Measurements from ENCODE around the gene GARIN1A.

Gene GARIN1A

GRCh38 chr7:128718967-128719642, 47.0 kb downstream of the GARIN1A start:
- DNase-seq (ENCODE audit: low read depth in 2 of 2), result no peak

- DNase-seq (ENCODE audit: low read depth in 2 of 2), result no peak
Observed at GRCh38 chr7:128721376-128721775, 49.3 kb downstream of the GARIN1A start.

All from fibroblast of skin of left quadriceps (primary cell).